ENCODE data around the gene SLC22A23.

The SLC22A23 gene

GRCh38 chr6:3446184-3446583 is 10.7 kb downstream of the SLC22A23 start:
- in situ Hi-C loops (cut with MboI; ENCODE audit: low sequenced_read_pairs), result no loop called here

GRCh38 chr6:3444276-3445088 is 12.4 kb downstream of the SLC22A23 start:
- in situ Hi-C loops (cut with MboI; ENCODE audit: low sequenced_read_pairs), result no loop called here

- in situ Hi-C loops (cut with MboI; ENCODE audit: low sequenced_read_pairs), result no loop called here
Observed at GRCh38 chr6:3443221-3443515, 13.7 kb downstream of the SLC22A23 start.

- in situ Hi-C loops (cut with MboI; ENCODE audit: low sequenced_read_pairs), result no loop called here
Observed at GRCh38 chr6:3442431-3443220, 14.2 kb downstream of the SLC22A23 start.

GRCh38 chr6:3440911-3441310 is 15.9 kb downstream of the SLC22A23 start:
- in situ Hi-C loops (cut with MboI; ENCODE audit: low sequenced_read_pairs), result no loop called here

- in situ Hi-C loops (cut with MboI; ENCODE audit: low sequenced_read_pairs), result no loop called here
Observed at GRCh38 chr6:3439961-3440360, 16.9 kb downstream of the SLC22A23 start.

GRCh38 chr6:3438190-3439167 is 18.4 kb downstream of the SLC22A23 start:
- in situ Hi-C loops (cut with MboI; ENCODE audit: low sequenced_read_pairs), result no loop called here

GRCh38 chr6:3433005-3433404 is 23.8 kb downstream of the SLC22A23 start:
- in situ Hi-C loops (cut with MboI; ENCODE audit: low sequenced_read_pairs), result no loop called here

- in situ Hi-C loops (cut with MboI; ENCODE audit: low sequenced_read_pairs), result no loop called here
Observed at GRCh38 chr6:3432416-3432815, 24.4 kb downstream of the SLC22A23 start.

- in situ Hi-C loops (cut with MboI; ENCODE audit: low sequenced_read_pairs), result no loop called here
Observed at GRCh38 chr6:3431994-3432393, 24.9 kb downstream of the SLC22A23 start.

GRCh38 chr6:3429211-3429610 is 27.6 kb downstream of the SLC22A23 start:
- in situ Hi-C loops (cut with MboI; ENCODE audit: low sequenced_read_pairs), result no loop called here

- in situ Hi-C loops (cut with MboI; ENCODE audit: low sequenced_read_pairs), result no loop called here
Observed at GRCh38 chr6:3428700-3429099, 28.1 kb downstream of the SLC22A23 start.

GRCh38 chr6:3428247-3428646 is 28.6 kb downstream of the SLC22A23 start:
- in situ Hi-C loops (cut with MboI; ENCODE audit: low sequenced_read_pairs), result no loop called here

GRCh38 chr6:3427687-3428085 is 29.2 kb downstream of the SLC22A23 start:
- in situ Hi-C loops (cut with MboI; ENCODE audit: low sequenced_read_pairs), result no loop called here

- in situ Hi-C loops (cut with MboI; ENCODE audit: low sequenced_read_pairs), result no loop called here
Observed at GRCh38 chr6:3426927-3427686, 29.7 kb downstream of the SLC22A23 start.

GRCh38 chr6:3426091-3426926 is 30.5 kb downstream of the SLC22A23 start:
- in situ Hi-C loops (cut with MboI; ENCODE audit: low sequenced_read_pairs), result no loop called here

GRCh38 chr6:3425574-3425973 is 31.3 kb downstream of the SLC22A23 start:
- in situ Hi-C loops (cut with MboI; ENCODE audit: low sequenced_read_pairs), result no loop called here

- in situ Hi-C loops (cut with MboI; ENCODE audit: low sequenced_read_pairs), result no loop called here
Observed at GRCh38 chr6:3424185-3424927, 32.5 kb downstream of the SLC22A23 start.
